ENCODE results near the gene PAX7.

GRCh38 chr1:18646091-18646785 lies 15.6 kb downstream of the PAX7 start:
- TF ChIP-seq CTCF (IDR thresholded peaks at IDR 0.05) (no peak), EP300 (IDR thresholded peaks at IDR 0.05) (no peak), POLR2A (IDR thresholded peaks at IDR 0.05) (no peak)
